Endothelial cell of umbilical vein (primary cell): ENCODE data around the gene TRRAP. TPM values are rescaled to one million over a fixed set of nuclear protein-coding genes. Genes with fewer than 3 reads are reported as not detected.

Experiments
- BruUV-seq: library from RNA; stranded (reverse); fragments of 400-500 nt; replicated peaks from 2 replicates; lab custom pipeline; 2021; lab: Mats Ljungman, UMichigan
- CTCF ChIA-PET: fragments of 300-600, 350-600 bp; sonication (Branson Sonifier 250); formaldehyde crosslinking; loops from one replicate; lab custom pipeline; 2021; ENCODE audit warnings: antibody characterized with exemption, inconsistent platforms; lab: Charles Lee
- POLR2A ChIA-PET: fragments of 300-600, 350-600 bp; sonication (Branson Sonifier 250); formaldehyde crosslinking; loops from one replicate; lab custom pipeline; 2021; ENCODE audit warnings: antibody characterized with exemption, inconsistent platforms; lab: Charles Lee
- DNase-seq: peaks from one replicate; pipeline ENCODE4 v3.0.0-alpha.2; 2011; ENCODE audit warnings: low read depth, low spot score
- FAIRE-seq: peaks from 2 replicates; lab custom pipeline; 2011; peaks lifted over from hg19 to GRCh38; lab: Jason Lieb, UNC
- H2AFZ ChIP-seq: 2 replicates; pipeline ENCODE4 v1.6.0; 2012; ENCODE audit warnings: low read depth, low read length, control low read depth, inconsistent platforms
- H3K27ac ChIP-seq: 2 replicates; pipeline ENCODE4 v1.5.1; 2011; ENCODE audit warnings: low read depth, mild to moderate bottlenecking, control low read depth, low read length, moderate library complexity; ENCODE audit not compliant: insufficient read depth
- H3K27me3 ChIP-seq, 2 experiments: 2 replicates each; pipeline versions ENCODE4 v1.6.0 to v1.6.1; 2011; ENCODE audit warnings: low read length in 2 of 2, mixed read lengths in 1 of 2; ENCODE audit not compliant: control insufficient read depth in 2 of 2, insufficient read depth in 2 of 2
- H3K36me3 ChIP-seq, 2 experiments: 2 replicates in 1 of 2; 3 replicates in 1 of 2; pipeline ENCODE4 v1.5.1; 2011; ENCODE audit warnings: low read length in 2 of 2, mild to moderate bottlenecking in 1 of 2, moderate library complexity in 1 of 2; ENCODE audit not compliant: control insufficient read depth in 2 of 2, insufficient read depth in 2 of 2; ENCODE audit errors: extremely low read depth in 1 of 2
- H3K4me1 ChIP-seq: 3 replicates; pipeline ENCODE4 v1.5.1; 2011; ENCODE audit warnings: mild to moderate bottlenecking, low read length; ENCODE audit not compliant: control insufficient read depth, insufficient read depth; ENCODE audit errors: extremely low read depth
- H3K4me2 ChIP-seq: 2 replicates; pipeline ENCODE4 v1.6.1; 2011; ENCODE audit warnings: low read length, control low read depth, mixed read lengths; ENCODE audit not compliant: insufficient read depth
- H3K4me3 ChIP-seq, 3 experiments: fragments of 200-600 bp in 1 of 3; sonication (generic), shearing (Covaris generic) in 1 of 3; replicated peaks in 1 of 3; 2 replicates each; pipeline ENCODE4 v1.5.1; 2011 to 2016; ENCODE audit warnings: control low read depth in 3 of 3, low read length in 3 of 3, mild to moderate bottlenecking in 2 of 3, inconsistent platforms in 1 of 3, low read depth in 1 of 3, moderate library complexity in 1 of 3; ENCODE audit not compliant: insufficient read depth in 1 of 3
- H3K79me2 ChIP-seq: 2 replicates; pipeline ENCODE4 v1.6.0; 2012; ENCODE audit warnings: low read length, inconsistent platforms; ENCODE audit not compliant: control insufficient read depth, insufficient read depth
- H3K9ac ChIP-seq: replicated peaks from 2 replicates; pipeline ENCODE3; 2011; ENCODE audit warnings: low read length, control low read depth; ENCODE audit not compliant: insufficient read depth; ENCODE audit errors: extremely low read depth
- H3K9me1 ChIP-seq: replicated peaks from 3 replicates; pipeline ENCODE4 v1.6.0; 2011; ENCODE audit warnings: mild to moderate bottlenecking, low read length; ENCODE audit not compliant: control insufficient read depth, insufficient read depth; ENCODE audit errors: extremely low read depth
- H3K9me3 ChIP-seq: replicated peaks from 2 replicates; pipeline ENCODE4 v1.5.1; 2012; ENCODE audit warnings: low read length, inconsistent platforms; ENCODE audit not compliant: control insufficient read depth, insufficient read depth
- H4K20me1 ChIP-seq: replicated peaks from 2 replicates; pipeline ENCODE3; 2011; ENCODE audit warnings: mild to moderate bottlenecking, low read length; ENCODE audit not compliant: control insufficient read depth, insufficient read depth; ENCODE audit errors: extremely low read depth
- EZH2 ChIP-seq: IDR thresholded peaks from 2 replicates; pipeline ENCODE4 v1.6.1; 2012; ENCODE audit warnings: borderline replicate concordance, low read depth, mild to moderate bottlenecking, moderate library complexity, low read length, inconsistent platforms; ENCODE audit not compliant: severe bottlenecking
- FOS ChIP-seq: IDR thresholded peaks from 2 replicates; pipeline ENCODE4 v1.6.1; 2011; ENCODE audit warnings: mild to moderate bottlenecking, low read length, moderate library complexity, borderline replicate concordance; ENCODE audit not compliant: insufficient read depth
- GATA2 ChIP-seq: IDR thresholded peaks from 2 replicates; pipeline ENCODE4 v1.7.0; 2011; ENCODE audit warnings: low read depth, mild to moderate bottlenecking, moderate library complexity, mixed read lengths, low read length; ENCODE audit not compliant: insufficient read length, insufficient read depth
- JUN ChIP-seq: IDR thresholded peaks from 2 replicates; pipeline ENCODE4 v1.6.1; 2011; ENCODE audit warnings: borderline replicate concordance, low read depth; ENCODE audit not compliant: insufficient read length, insufficient read depth
- MYC ChIP-seq: IDR thresholded peaks from one replicate; pipeline ENCODE4 v1.6.1; 2011; ENCODE audit warnings: mild to moderate bottlenecking, low read depth, low read length
- POLR2A ChIP-seq: IDR thresholded peaks from 2 replicates; pipeline ENCODE4 v1.6.1; 2012; ENCODE audit warnings: low read depth, mild to moderate bottlenecking, control low read depth, low read length
- POLR2AphosphoS5 ChIP-seq: IDR thresholded peaks from 2 replicates; pipeline ENCODE4 v1.6.1; 2012; ENCODE audit warnings: low read depth, mild to moderate bottlenecking, control low read depth, low read length, moderate library complexity; ENCODE audit not compliant: insufficient read depth
- dilution Hi-C: fragments of 300-500 bp; cut with MboI; formaldehyde crosslinking; loops from one replicate; pipeline ENCODE4 v1.15.0; 2019; ENCODE audit warnings: low sequenced_read_pairs; ENCODE audit not compliant: extremely low pct_ligation_motif_present
- intact Hi-C: fragments of 100-400 bp; cut with micrococcal nuclease; formaldehyde crosslinking; loops from one replicate; pipeline ENCODE4 v1.10.0; 2022
- polyA plus RNA-seq, 4 experiments: library from polyadenylated mRNA; depleted of rRNA in 3 of 4; stranded (reverse) in 3 of 4; unstranded in 1 of 4; fragments of >200 nt; gene quantifications; 2 replicates each; pipeline versions ENCODE4 v1.2.1 to v1.2.3, GENCODE V29; 2011 to 2012; ENCODE audit warnings: missing spikeins in 1 of 4
- total RNA-seq: library from RNA; stranded (reverse); gene quantifications from 2 replicates; pipeline ENCODE4 v1.2.3, GENCODE V29; 2021
- TF ChIP-seq, protein P1 (sequence below): IDR thresholded peaks from 2 replicates; pipeline ENCODE4 v1.6.1; 2011; ENCODE audit not compliant: insufficient read depth, insufficient read length
- TF ChIP-seq, protein P2 (sequence below), 2 donors: IDR thresholded peaks; 1 replicate in 1 of 2; 2 replicates in 1 of 2; pipeline ENCODE4 v1.5.1; 2011; ENCODE audit warnings: low read length in 2 of 2, mild to moderate bottlenecking in 2 of 2, moderate library complexity in 2 of 2, control low read depth in 1 of 2, inconsistent platforms in 1 of 2, low read depth in 1 of 2; ENCODE audit not compliant: insufficient read depth in 1 of 2; ENCODE audit errors: extremely low read depth in 1 of 2

TRRAP gene
- total and polyA plus RNA-seq, 2 donors (not counting 3 experiments of a cell fraction or from before 2014, with no cell fraction given) = 21.8 to 45.8 TPM

- Histone ChIP-seq H3K4me1 (no peaks in the 10 kb centered on the region), H3K79me2 (no peaks in the 10 kb centered on the region), H3K27me3 (peaks cover 0 to 2% of the 10 kb centered on the region in 2 experiments), H4K20me1 (no peaks in the 10 kb centered on the region), H3K36me3 (no peaks in the 10 kb centered on the region), H3K9me3 (no peaks in the 10 kb centered on the region), H3K4me3 (no peak overlapping the region), H3K4me2 (no peak overlapping the region), H3K9me1 (no peaks in the 10 kb centered on the region), H3K27ac (no peak overlapping the region), H3K9ac (no peak overlapping the region), H2AFZ (no peak overlapping the region)
- ChIA-PET CTCF (interaction anchor here (1.6 to 1.7 kb wide), 2 partner anchors 21 to 31 kb away, joined by 5 to 7 read pairs; no protein-coding TSS in a partner anchor), POLR2A (no interaction called here)
- intact Hi-C loops (no loop called here), dilution Hi-C loops (no loop called here)
- TF ChIP-seq MYC = no peak
- no peak for TF ChIP-seq EZH2
- TF ChIP-seq POLR2A = no peak
- no peak for TF ChIP-seq JUN
- TF ChIP-seq POLR2AphosphoS5 = no peak
- TF ChIP-seq, protein P1, sequence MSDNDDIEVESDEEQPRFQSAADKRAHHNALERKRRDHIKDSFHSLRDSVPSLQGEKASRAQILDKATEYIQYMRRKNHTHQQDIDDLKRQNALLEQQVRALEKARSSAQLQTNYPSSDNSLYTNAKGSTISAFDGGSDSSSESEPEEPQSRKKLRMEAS = no peak
- TF ChIP-seq, protein P2, sequence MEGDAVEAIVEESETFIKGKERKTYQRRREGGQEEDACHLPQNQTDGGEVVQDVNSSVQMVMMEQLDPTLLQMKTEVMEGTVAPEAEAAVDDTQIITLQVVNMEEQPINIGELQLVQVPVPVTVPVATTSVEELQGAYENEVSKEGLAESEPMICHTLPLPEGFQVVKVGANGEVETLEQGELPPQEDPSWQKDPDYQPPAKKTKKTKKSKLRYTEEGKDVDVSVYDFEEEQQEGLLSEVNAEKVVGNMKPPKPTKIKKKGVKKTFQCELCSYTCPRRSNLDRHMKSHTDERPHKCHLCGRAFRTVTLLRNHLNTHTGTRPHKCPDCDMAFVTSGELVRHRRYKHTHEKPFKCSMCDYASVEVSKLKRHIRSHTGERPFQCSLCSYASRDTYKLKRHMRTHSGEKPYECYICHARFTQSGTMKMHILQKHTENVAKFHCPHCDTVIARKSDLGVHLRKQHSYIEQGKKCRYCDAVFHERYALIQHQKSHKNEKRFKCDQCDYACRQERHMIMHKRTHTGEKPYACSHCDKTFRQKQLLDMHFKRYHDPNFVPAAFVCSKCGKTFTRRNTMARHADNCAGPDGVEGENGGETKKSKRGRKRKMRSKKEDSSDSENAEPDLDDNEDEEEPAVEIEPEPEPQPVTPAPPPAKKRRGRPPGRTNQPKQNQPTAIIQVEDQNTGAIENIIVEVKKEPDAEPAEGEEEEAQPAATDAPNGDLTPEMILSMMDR (IDR thresholded peaks at IDR 0.05; ENCODE audit: extremely low read depth in 1 of 2, insufficient read depth in 1 of 2, low read depth in 1 of 2, low read length in 2 of 2) = no peak
- no peak for TF ChIP-seq FOS
- TF ChIP-seq GATA2 = no peak
- DNase-seq (no peak), FAIRE-seq (no peak)
- BruUV-seq = no TSS peak
These were observed 15.5 kb upstream of the TRRAP start for GRCh38 chr7:98862716-98863420.
